OCI-LY3 (cell line): ENCODE results near the gene PON3.
"Not testable (repeated sequence)": the region's sequence is repeated elsewhere in the genome, so short reads cannot be mapped to it uniquely, and the experiment has no call there.

Source experiments
- H2AFZ ChIP-seq: fragments of 200-600, 300-600 bp; shearing (Covaris generic); 2 replicates; pipeline ENCODE4 v1.6.0; 2014; ENCODE audit warnings: antibody characterized with exemption, low read depth, low read length
- H3K27ac ChIP-seq: fragments of 200-600, 300-600 bp; sonication (generic); 2 replicates; pipeline ENCODE4 v1.5.1; 2014; ENCODE audit warnings: mild to moderate bottlenecking, low read length, moderate library complexity, mixed read lengths
- H3K27me3 ChIP-seq: fragments of 200-600, 300-600 bp; sonication (generic); 2 replicates; pipeline ENCODE4 v1.6.1; 2014; ENCODE audit warnings: low read depth, low read length, mixed read lengths
- H3K36me3 ChIP-seq: fragments of 200-600, 300-600 bp; sonication (generic); replicated peaks from 2 replicates; pipeline ENCODE3; 2014; ENCODE audit warnings: low read depth, low read length, mixed read lengths
- H3K4me1 ChIP-seq: fragments of 300-600, 200-600 bp; sonication (generic); 2 replicates; pipeline ENCODE4 v1.6.1; 2014; ENCODE audit warnings: low read length, mixed read lengths
- H3K4me2 ChIP-seq: fragments of 200-600, 300-600 bp; sonication (generic); 2 replicates; pipeline ENCODE4 v1.6.1; 2014; ENCODE audit warnings: low read length, mixed read lengths
- H3K4me3 ChIP-seq: fragments of 300-600, 200-600 bp; sonication (generic); 2 replicates; pipeline ENCODE4 v1.5.1; 2014; ENCODE audit warnings: antibody characterized with exemption, mild to moderate bottlenecking, low read length, moderate library complexity
- H3K79me2 ChIP-seq: fragments of 300-600, 200-600 bp; shearing (Covaris generic); 2 replicates; pipeline ENCODE4 v1.6.1; 2014; ENCODE audit warnings: mild to moderate bottlenecking, low read length, mixed read lengths
- H3K9ac ChIP-seq: fragments of 300-600, 200-600 bp; shearing (Covaris generic); 2 replicates; pipeline ENCODE4 v1.6.0; 2014; ENCODE audit warnings: mild to moderate bottlenecking, low read length, moderate library complexity
- H3K9me3 ChIP-seq: fragments of 200-600, 300-600 bp; shearing (Covaris generic); 2 replicates; pipeline ENCODE4 v1.6.1; 2014; ENCODE audit warnings: low read length, mixed read lengths; ENCODE audit not compliant: insufficient read depth
- H4K20me1 ChIP-seq: fragments of 200-600, 300-600 bp; sonication (generic); 2 replicates; pipeline ENCODE4 v1.6.1; 2016; ENCODE audit warnings: low read length, mixed read lengths; ENCODE audit not compliant: insufficient read depth
- CTCF ChIP-seq: fragments of 200-600, 300-600 bp; sonication (generic); IDR thresholded peaks from 2 replicates; pipeline ENCODE4 v1.5.1; 2014; ENCODE audit warnings: antibody characterized with exemption, low read length, low read depth
- EZH2phosphoT487 ChIP-seq: fragments of 200-600 bp; shearing (Covaris generic); IDR thresholded peaks from 2 replicates; pipeline ENCODE4 v1.6.1; 2018; ENCODE audit warnings: antibody characterized with exemption, mixed run types, low read depth

The PON3 gene

GRCh38 chr7:95394370-95394769, 1.8 kb downstream of the PON3 start:
- no peaks in the 10 kb centered on the region for H3K79me2 ChIP-seq
- no peaks in the 10 kb centered on the region for H4K20me1 ChIP-seq
- no peaks in the 10 kb centered on the region for H3K9me3 ChIP-seq
- H3K4me3 ChIP-seq, result no peak overlapping the region
- no peak overlapping the region for H3K9ac ChIP-seq
- no peaks in the 10 kb centered on the region for H3K4me1 ChIP-seq
- H3K4me2 ChIP-seq, result no peak overlapping the region
- H3K27ac ChIP-seq, result no peak overlapping the region
- H3K27me3 ChIP-seq, result no peaks in the 10 kb centered on the region
- no peak for TF ChIP-seq CTCF
- no peak for TF ChIP-seq EZH2phosphoT487
- no peaks in the 10 kb centered on the region for H3K36me3 ChIP-seq
- H2AFZ ChIP-seq, result no peak overlapping the region

- Histone ChIP-seq H3K9ac (no peak overlapping the region), H3K27me3 (no peaks in the 10 kb centered on the region), H3K4me2 (no peak overlapping the region), H3K4me1 (no peaks in the 10 kb centered on the region), H3K9me3 (no peaks in the 10 kb centered on the region), H2AFZ (no peak overlapping the region), H4K20me1 (no peaks in the 10 kb centered on the region), H3K27ac (no peak overlapping the region), H3K36me3 (no peaks in the 10 kb centered on the region), H3K79me2 (no peaks in the 10 kb centered on the region), H3K4me3 (no peak overlapping the region)
- no peak for TF ChIP-seq CTCF
- TF ChIP-seq EZH2phosphoT487, result no peak
These were observed 4.4 kb downstream of the PON3 start for GRCh38 chr7:95391761-95392160.

GRCh38 chr7:95389516-95389915, 6.7 kb downstream of the PON3 start:
- TF ChIP-seq EZH2phosphoT487, result no peak
- no peak for TF ChIP-seq CTCF
- Histone ChIP-seq H3K4me3 (no peak overlapping the region), H3K36me3 (no peaks in the 10 kb centered on the region), H3K27ac (no peak overlapping the region), H3K9me3 (no peaks in the 10 kb centered on the region), H3K9ac (no peak overlapping the region), H3K79me2 (no peaks in the 10 kb centered on the region), H3K4me1 (no peaks in the 10 kb centered on the region), H3K27me3 (no peaks in the 10 kb centered on the region), H2AFZ (no peak overlapping the region), H3K4me2 (no peak overlapping the region), H4K20me1 (no peaks in the 10 kb centered on the region)

- not testable (repeated sequence) for H3K36me3 ChIP-seq, H3K79me2 ChIP-seq, H3K4me1 ChIP-seq, H3K4me3 ChIP-seq, H3K9me3 ChIP-seq, H3K9ac ChIP-seq, H2AFZ ChIP-seq, H3K27me3 ChIP-seq, H3K4me2 ChIP-seq, H4K20me1 ChIP-seq, H3K27ac ChIP-seq
These were observed 16.7 kb downstream of the PON3 start for GRCh38 chr7:95379457-95379856.
